GM18526 (cell line): ENCODE measurements around the gene SLC4A1.
A peak's percentile ranks its signal among the peaks of the same experiment; 100 is the strongest.

ENCODE experiments used
- POLR2A ChIP-seq: IDR thresholded peaks from 3 replicates; pipeline ENCODE4 v1.6.1; 2011; ENCODE audit not compliant: insufficient read length; ENCODE audit errors: extremely low read depth

SLC4A1 gene

DNA sequence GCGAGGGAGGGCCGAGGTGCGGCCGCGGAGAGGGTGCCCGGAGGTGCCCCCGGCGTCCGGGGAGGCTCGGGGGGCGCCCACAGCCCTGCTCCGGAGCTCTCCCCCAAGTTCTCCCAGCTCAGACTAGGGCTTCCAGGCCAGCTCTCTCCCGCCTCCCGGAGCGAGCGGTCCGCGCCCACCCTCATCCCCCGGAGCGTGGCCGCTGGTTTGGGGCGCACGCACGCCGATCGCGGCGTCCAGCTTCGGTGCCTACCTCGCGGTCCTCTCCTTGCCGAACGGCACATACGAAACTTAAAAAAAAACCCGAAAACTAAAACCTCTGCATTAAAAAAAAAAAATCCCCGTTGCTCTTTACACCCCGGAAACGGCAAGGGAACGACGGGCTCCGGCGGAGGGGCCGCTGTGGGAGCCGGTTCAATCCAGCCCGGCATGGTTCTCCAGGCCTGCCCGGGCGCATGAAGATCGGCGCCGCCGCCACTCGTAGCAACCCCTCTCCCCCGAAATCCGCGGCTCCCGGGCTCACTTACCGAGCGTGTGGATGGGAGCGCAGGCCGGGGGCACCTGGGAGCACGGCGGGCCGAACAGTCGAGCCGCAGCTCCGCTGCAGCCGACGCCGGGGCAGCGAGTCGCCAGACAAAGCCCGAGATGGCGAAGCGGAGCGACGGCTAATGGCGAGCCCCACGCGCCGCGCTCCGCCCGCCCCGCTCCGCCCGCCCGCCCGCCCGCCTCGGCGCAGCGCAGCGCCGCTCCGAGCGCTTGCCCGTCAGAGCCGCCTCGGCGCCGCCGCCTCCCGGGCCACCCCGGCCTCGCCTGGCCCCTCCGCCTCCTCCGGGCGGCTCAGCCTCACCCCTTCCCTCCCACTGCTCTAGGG lies 47.5 kb downstream of the SLC4A1 start:
- TF ChIP-seq POLR2A, result peak; percentile 27

- no peak for TF ChIP-seq POLR2A
Measured at GRCh38 chr17:44219616-44220212, 48.2 kb downstream of the SLC4A1 start, which contains the start of gene UBTF. Gene UBTF (minus strand): TSS chr17:44219675. CDS start chr17:44218229, 1,446 bp downstream.

GRCh38 chr17:44219108-44219615 lies 48.8 kb downstream of the SLC4A1 start:
- TF ChIP-seq POLR2A, result peak; percentile 39

- no peak for TF ChIP-seq POLR2A
Measured at GRCh38 chr17:44218344-44219107, 49.4 kb downstream of the SLC4A1 start.

DNA sequence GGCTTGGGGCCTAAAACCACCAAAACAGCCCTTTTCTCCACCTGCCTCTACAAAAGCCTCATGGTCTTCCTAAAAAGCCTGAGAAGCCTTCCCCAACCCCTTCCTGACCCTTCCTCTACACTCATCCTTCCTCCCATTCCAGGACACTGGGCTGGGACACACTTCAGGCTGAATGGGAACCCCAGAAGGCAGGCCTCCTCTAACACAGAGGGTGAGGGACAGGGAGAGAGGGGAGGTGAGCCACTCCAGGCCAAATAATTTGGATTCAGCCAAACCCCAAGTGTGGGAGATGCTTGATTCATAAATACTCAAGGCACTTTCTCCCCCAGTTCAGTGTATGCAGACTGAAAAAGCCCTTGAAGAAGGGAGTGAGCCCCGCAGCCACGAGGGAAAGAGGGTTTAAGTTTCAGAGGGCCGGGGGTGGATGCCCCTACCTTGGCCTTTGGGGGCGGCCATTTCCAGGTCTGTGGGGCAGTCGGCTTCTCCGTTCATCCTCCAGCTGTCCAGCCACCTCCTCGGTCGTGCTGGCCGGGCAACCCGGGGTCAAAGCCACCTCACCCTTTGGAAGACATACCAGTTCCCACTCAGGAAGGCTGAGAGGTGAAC lies 50.1 kb downstream of the SLC4A1 start:
- TF ChIP-seq POLR2A, result no peak

DNA sequence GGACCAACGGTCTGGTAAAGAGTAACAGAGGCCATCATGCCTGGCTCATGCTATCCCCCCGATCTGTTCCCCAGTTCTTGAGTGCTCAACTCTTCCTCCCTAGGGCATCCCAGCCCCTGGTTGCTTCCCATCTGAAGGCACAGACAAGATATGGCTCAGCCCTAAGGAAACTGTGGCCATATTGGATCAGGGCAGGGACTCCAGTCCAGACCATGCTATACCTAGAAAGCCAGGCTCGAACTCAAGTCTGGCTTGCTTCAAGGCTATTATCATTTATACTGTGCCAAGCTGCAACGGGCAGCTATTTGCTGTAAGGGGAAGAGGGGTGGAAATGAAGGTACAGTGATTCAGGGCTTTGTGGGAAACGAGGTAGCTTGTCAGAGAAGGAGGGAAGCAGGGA lies 51.2 kb downstream of the SLC4A1 start:
- no peak for TF ChIP-seq POLR2A

- peak; percentile 29 for TF ChIP-seq POLR2A
Measured at GRCh38 chr17:44216173-44216572, 51.8 kb downstream of the SLC4A1 start.

DNA sequence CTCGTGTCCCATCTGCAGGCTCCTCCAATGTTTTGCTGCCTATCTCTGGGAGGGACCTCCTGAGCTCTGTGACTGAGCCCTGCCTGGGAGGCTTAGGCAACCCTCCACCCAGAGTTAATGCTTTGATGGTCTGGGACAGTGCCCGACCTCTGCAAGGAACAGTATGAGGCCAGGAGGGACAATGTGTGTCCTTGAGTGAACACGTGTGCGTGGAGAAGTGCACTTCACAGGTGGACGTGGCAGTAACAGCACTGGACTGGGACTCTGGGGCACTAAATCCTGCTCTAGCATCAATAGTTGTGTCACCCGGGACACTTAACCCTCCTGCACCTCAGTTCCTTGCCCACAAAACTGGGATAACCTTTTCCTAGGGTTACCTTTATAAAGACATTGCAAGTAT lies 53.0 kb downstream of the SLC4A1 start:
- no peak for TF ChIP-seq POLR2A

DNA sequence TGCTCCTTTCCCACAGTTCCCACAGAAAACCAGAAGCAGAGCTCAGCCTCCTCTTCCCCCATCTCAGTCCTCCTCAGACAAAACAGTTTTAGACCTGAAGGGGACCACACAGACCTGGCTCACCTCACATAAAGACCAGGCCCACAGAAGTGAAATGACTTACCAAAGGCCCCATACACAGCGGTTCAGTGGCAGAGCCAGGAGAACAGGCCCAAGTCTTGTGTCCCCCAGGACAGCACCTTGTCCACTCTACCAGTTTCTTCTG lies 53.8 kb downstream of the SLC4A1 start:
- TF ChIP-seq POLR2A, result no peak

DNA sequence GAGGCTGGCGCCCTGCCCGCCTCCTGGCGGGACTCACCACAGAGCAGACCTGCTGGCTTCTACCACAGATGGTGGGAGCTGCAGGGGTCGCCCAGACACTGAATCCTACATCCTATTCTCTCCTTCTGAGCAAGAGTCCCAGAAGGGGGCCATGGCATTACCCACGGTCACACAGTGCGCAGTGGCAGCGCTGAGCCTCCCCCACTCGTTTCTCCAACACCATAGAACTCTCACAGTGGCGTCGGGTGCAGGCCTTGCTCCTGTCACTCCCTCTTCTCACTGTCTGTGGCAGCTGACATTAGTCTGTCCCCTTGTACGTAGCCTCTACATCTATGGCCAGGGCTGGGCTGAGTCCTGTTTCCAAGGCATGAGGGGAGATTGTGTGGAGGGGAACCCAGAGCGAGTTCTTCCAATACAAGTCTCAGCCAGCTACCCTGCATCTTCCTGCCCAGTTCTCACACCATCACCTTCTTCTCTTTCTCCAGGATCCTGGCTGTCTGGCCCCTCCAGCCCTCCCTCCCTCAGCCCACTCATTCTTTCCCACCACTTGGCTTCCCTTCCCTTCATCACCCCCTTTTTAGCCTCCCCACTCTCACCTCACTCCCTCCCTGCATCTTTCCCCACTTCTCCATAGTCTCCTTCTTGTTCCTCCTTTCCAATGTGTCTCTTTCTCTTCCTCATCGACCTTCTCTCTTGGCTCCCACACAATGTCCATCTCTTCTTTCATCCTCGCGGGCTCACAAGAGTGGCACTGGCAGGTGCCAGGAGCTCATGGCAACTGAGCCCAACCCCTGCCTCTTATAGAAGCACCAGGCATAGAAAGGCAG lies 54.3 kb downstream of the SLC4A1 start:
- TF ChIP-seq POLR2A, result no peak

DNA sequence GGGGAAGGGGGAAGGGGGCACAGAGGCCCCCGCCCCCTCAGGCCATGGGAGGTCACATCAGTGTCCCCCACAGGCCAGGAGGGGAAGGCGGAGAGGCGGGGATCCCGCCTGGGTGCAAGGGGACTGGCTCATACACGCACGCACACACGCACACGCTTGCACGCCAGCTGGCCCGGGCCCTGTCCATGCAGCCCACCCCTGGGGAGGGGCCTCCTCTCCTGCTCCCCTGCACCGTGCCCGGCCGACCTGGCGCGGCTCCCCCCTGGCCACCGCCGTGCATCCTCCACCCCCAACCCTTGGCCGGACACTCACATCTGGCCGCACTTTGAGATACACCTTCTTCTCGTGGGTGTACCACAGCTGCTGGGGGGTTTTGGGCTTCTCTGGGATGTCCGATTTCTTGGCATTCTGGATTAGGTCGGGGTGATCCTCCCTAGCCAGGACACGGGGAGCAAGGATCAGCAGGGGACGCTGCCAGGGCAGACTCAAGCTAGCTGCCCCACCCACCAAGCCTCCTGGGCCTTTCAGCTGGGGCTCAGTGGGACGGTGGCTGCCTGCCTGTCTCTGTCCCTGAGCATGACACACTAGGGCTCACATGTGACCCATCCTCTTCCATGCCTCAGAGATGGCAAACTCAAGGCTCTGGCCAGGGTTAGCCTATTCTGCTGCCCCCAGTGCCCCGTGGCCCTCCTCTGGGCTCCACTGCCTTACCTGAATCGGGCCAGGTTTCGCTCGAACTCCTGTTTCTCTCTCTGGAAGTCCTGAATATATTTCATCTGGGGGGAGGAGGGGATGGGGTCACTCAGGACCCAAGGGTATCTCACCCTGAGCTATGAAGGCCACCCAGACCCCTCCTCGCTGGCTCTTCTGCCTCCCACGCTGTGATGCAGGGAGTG lies 55.2 kb downstream of the SLC4A1 start:
- no peak for TF ChIP-seq POLR2A

- no peak for TF ChIP-seq POLR2A
Measured at GRCh38 chr17:44211281-44212265, 56.4 kb downstream of the SLC4A1 start.
